AG10803 (cell line): Measurements from ENCODE around the gene NAA38.

Source experiments
- DNase-seq: peaks from one replicate; pipeline ENCODE4 v3.0.0; 2010; ENCODE audit warnings: low read depth
- H3K4me3 ChIP-seq: 2 replicates; pipeline ENCODE4 v1.5.1; 2011; ENCODE audit warnings: mild to moderate bottlenecking, low read length, control low read depth
- TF ChIP-seq, protein P1 (sequence below): conservative IDR thresholded peaks from 2 replicates; pipeline ENCODE4 v1.5.1; 2011; ENCODE audit warnings: mild to moderate bottlenecking, low read length, control low read depth, inconsistent platforms

Gene NAA38

GRCh38 chr17:7825206-7825990 lies 32.0 kb downstream of the NAA38 start:
- TF ChIP-seq, protein P1, sequence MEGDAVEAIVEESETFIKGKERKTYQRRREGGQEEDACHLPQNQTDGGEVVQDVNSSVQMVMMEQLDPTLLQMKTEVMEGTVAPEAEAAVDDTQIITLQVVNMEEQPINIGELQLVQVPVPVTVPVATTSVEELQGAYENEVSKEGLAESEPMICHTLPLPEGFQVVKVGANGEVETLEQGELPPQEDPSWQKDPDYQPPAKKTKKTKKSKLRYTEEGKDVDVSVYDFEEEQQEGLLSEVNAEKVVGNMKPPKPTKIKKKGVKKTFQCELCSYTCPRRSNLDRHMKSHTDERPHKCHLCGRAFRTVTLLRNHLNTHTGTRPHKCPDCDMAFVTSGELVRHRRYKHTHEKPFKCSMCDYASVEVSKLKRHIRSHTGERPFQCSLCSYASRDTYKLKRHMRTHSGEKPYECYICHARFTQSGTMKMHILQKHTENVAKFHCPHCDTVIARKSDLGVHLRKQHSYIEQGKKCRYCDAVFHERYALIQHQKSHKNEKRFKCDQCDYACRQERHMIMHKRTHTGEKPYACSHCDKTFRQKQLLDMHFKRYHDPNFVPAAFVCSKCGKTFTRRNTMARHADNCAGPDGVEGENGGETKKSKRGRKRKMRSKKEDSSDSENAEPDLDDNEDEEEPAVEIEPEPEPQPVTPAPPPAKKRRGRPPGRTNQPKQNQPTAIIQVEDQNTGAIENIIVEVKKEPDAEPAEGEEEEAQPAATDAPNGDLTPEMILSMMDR, result peak; percentile 11; the same call in 1 of the 2 replicates
- no peak overlapping the region for H3K4me3 ChIP-seq
- peak; percentile 61 for DNase-seq

GRCh38 chr17:7824021-7824924 lies 33.1 kb downstream of the NAA38 start:
- TF ChIP-seq, protein P1, result no peak
- H3K4me3 ChIP-seq, result no peak overlapping the region
- DNase-seq, result no peak

DNA sequence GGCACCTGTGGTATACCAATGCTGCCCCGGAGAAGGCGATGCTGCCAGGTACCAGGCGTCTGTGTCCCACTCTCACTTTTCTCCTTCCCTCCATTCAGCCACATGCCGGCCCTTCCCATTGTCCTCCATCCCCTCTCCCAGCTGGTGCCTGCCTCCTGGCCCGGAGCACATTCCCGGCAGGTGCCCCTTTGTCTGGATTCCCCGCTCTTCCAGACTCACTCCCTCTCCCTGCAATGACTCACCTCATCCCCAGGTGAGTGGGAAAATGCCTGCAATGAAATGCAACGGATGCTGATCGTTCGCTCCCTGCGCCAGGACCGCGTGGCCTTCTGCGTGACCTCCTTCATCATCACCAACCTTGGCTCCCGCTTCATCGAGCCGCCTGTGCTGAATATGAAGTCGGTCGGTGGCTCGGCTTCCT lies 33.8 kb downstream of the NAA38 start:
- H3K4me3 ChIP-seq, result no peak overlapping the region
- no peak for DNase-seq
- TF ChIP-seq, protein P1, result no peak

- DNase-seq, result no peak
- TF ChIP-seq, protein P1, result no peak
- H3K4me3 ChIP-seq, result no peak overlapping the region
Measured at GRCh38 chr17:7822126-7822525, 35.2 kb downstream of the NAA38 start.

DNA sequence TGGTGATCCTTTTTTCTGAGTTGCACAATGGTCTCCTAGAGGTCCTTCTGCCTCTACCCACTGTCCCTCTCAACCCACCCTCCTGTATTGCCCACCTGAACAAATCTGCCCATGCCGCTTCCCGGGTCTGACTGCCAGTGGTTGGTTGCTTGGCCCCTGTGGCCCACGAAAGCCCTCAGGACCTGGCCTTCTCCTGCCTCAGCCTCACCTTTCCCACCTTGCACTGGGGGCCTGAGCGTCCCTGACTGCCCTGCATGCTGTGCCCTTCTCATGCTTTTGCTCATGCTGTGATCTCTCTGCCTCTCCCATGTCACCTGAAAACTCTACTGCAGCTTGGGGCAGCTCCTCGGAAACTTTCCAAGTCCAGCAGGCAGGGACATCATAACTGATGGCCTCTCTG lies 37.1 kb downstream of the NAA38 start:
- no peak overlapping the region for H3K4me3 ChIP-seq
- DNase-seq, result no peak
- TF ChIP-seq, protein P1, result no peak

- no peak overlapping the region for H3K4me3 ChIP-seq
- TF ChIP-seq, protein P1, result no peak
- no peak for DNase-seq
Measured at GRCh38 chr17:7818746-7819645, 38.4 kb downstream of the NAA38 start.
